Uterus (tissue), 4 donors: Measurements from ENCODE around the gene ARAF. TPM values are rescaled to one million over a fixed set of nuclear protein-coding genes. Genes with fewer than 3 reads are reported as not detected.
A peak's percentile ranks its signal among the peaks of the same experiment; 100 is the strongest.
"Not testable (repeated sequence)": the region's sequence is repeated elsewhere in the genome, so short reads cannot be mapped to it uniquely, and the experiment has no call there.

ENCODE experiments used
- DNase-seq, 2 donors: peaks; one replicate each; pipeline ENCODE4 v3.0.0-alpha.2; 2019 to 2020
- H3K27ac ChIP-seq, 2 donors: fragments of 200-600 bp; sonication (generic); 1 replicate in 1 of 2; 2 replicates in 1 of 2; pipeline ENCODE4 v1.5.1; 2016 to 2018
- H3K27me3 ChIP-seq, 2 donors: fragments of 200-600 bp; sonication (generic); one replicate each; pipeline ENCODE4 v1.5.1; 2018 to 2019; ENCODE audit warnings: control low read depth in 1 of 2
- H3K36me3 ChIP-seq, 2 donors: fragments of 200-600 bp; sonication (generic); one replicate each; pipeline ENCODE4 v1.5.1; 2019; ENCODE audit warnings: control low read depth in 1 of 2
- H3K4me1 ChIP-seq, 2 donors: fragments of 200-600 bp; sonication (generic); one replicate each; pipeline ENCODE4 v1.5.1; 2018 to 2019; ENCODE audit warnings: control low read depth in 1 of 2
- H3K4me3 ChIP-seq, 2 donors: fragments of 200-600 bp; sonication (generic); 1 replicate in 1 of 2; 2 replicates in 1 of 2; pipeline ENCODE4 v1.5.1; 2018 to 2019; ENCODE audit warnings: mild to moderate bottlenecking in 1 of 2
- H3K9me3 ChIP-seq, 2 donors: fragments of 200-600 bp; sonication (generic); one replicate each; pipeline ENCODE4 v1.5.1; 2019; ENCODE audit warnings: control low read depth in 1 of 2
- POLR2A ChIP-seq, 2 donors: fragments of 450-650 bp; IDR thresholded peaks; one replicate each; pipeline ENCODE4 v1.6.1; 2016; ENCODE audit warnings: antibody characterized with exemption in 2 of 2, mild to moderate bottlenecking in 1 of 2, moderate library complexity in 1 of 2
- intact Hi-C: fragments of 100-400 bp; cut with DNase I; formaldehyde crosslinking; loops from one replicate; pipeline ENCODE4 v1.15.1; 2023; ENCODE audit warnings: low total_unique reads
- total RNA-seq, 4 donors: library from RNA; depleted of rRNA in 3 of 4; stranded (reverse); fragments of >200 nt in 3 of 4; gene quantifications; one replicate each; pipeline versions ENCODE4 v1.1.0 to v1.2.4, GENCODE V29; 2014 to 2023
- TF ChIP-seq, protein P1 (sequence below), 4 experiments: fragments of 200-600 bp in 2 of 4; fragments of 450-650 bp in 2 of 4; sonication (generic) in 2 of 4; IDR thresholded peaks; one replicate each; pipeline ENCODE4 v1.5.1; 2016 to 2019; ENCODE audit warnings: antibody characterized with exemption in 4 of 4, mild to moderate bottlenecking in 2 of 4, moderate library complexity in 1 of 4
- donor health status: DM: yes; HTN: yes; CAD: no.

ARAF gene
- total RNA-seq, result 10 to 100 TPM in 3 of 4 donors, 1 to 10 TPM in 1; 5.6 to 65.6 (median 17.6) TPM

DNA sequence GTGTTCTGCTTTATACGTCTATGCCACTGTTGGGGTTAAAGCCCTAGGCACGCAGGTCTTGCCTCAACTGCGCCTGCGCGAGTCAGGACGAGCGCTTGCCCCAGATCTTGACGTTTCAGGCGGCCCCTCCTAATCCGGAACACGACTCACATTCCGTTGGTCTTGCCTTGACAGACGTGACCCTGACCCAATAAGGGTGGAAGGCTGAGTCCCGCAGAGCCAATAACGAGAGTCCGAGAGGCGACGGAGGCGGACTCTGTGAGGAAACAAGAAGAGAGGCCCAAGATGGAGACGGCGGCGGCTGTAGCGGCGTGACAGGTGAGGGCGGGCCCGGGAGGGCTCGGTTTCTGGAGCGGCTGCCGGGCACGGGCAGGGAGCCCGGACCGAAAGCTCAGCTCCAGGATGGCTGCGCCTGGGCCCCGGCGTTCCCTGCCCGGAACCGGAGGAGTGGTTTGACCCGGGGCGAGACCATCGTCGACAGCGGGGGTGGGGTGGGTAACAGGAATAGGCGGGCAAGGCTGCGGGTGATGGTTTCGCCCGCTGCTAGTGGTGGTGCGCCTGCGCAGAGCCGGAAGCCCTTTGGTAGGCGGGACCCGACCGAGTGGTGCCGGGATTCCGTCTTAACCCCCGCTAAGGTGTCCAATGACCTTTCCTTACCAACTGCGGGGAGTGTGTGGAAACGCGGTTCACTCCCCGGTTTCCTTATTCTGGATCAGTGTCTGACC is at the start of gene ARAF:
ARAF (plus strand) TSS at position 272 of the 725 bp plus-strand sequence. CDS start 1,763 bp downstream, outside the sequence.
- Histone ChIP-seq H3K27ac (peak within 1 kb of the TSS; percentile 92 to 95), H3K4me1 (no peaks in the 10 kb centered on the region), H3K4me3 (peak within 1 kb of the TSS; percentile 52 to 58), H3K9me3 (no peaks in the 10 kb centered on the region), H3K27me3 (no peaks in the 10 kb centered on the region), H3K36me3 (no peaks in the 10 kb centered on the region)
- TF ChIP-seq POLR2A (IDR thresholded peaks at IDR 0.05), result peak in 1 of 2 donors; percentile 67
- TF ChIP-seq, protein P1, sequence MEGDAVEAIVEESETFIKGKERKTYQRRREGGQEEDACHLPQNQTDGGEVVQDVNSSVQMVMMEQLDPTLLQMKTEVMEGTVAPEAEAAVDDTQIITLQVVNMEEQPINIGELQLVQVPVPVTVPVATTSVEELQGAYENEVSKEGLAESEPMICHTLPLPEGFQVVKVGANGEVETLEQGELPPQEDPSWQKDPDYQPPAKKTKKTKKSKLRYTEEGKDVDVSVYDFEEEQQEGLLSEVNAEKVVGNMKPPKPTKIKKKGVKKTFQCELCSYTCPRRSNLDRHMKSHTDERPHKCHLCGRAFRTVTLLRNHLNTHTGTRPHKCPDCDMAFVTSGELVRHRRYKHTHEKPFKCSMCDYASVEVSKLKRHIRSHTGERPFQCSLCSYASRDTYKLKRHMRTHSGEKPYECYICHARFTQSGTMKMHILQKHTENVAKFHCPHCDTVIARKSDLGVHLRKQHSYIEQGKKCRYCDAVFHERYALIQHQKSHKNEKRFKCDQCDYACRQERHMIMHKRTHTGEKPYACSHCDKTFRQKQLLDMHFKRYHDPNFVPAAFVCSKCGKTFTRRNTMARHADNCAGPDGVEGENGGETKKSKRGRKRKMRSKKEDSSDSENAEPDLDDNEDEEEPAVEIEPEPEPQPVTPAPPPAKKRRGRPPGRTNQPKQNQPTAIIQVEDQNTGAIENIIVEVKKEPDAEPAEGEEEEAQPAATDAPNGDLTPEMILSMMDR (IDR thresholded peaks at IDR 0.05), result peak in 1 of 4 experiments; percentile 23
- DNase-seq, result peak; percentile 96 to 98
- intact Hi-C loops, result no loop called here

DNA sequence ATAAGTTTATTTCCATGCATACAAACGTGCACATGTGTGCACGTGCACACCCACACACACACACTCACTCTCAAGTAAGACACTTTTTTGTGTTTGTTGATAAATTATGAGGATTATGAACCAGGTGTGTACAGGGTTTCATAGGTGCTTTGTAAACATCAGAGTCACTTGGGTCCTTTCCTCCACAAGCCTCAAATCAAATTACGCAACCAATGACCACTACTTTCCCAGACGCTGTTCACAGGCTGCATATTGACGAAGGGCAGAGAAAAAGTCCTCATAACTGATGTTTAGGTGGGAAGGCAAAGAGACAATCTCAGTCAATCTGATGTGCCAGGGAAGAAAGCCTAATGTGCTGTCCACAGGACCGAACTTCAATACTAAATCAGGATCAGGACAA is 48.6 kb upstream of the ARAF start:
- H3K27ac ChIP-seq, H3K4me1 ChIP-seq, H3K27me3 ChIP-seq, H3K9me3 ChIP-seq, intact Hi-C loops, H3K36me3 ChIP-seq, DNase-seq, H3K4me3 ChIP-seq: not testable (repeated sequence)

DNA sequence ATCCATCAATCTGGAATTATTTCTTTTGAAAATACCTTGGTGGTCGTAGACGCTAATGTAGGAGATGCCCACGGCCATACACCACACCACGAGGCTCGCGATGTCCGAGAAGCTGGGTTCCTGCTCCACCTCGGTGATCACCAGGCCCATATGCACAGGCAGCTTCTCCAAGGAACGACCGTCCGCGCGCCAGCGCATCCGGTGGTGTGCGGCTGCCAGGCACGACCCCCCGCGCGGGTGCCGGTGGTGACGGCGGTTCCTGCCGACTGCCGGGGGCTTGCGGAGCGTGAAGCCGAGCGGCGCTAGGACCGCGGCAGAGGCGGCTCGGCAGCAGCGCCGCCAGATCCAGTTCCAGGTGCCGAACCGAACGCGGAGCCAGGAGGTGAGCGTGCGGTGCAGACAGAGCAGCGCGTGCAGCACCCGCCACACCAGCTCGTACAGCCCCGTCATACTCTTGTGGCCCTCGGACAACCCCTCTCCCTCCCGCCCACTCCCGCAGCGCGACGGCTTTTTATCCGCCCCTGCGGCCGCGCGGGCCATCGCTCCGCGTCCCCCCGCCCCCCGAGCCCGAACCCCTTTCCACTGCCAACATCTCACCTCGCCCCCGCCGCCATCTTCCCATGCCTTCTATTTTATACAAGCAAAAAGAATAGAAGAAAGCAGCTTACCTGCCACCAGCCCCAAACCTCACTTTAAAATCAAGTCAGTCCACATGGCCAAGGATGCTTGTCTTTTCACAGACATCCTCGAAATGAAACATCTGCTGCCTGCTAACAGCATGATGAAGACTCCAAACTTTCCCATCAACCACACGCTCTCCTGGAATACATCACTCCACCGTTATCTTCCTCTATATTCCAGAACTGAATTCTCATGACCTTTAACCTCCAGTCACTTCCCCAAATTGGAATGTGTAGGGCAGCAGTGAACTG is 47.7 kb upstream of the ARAF start:
- H3K36me3 ChIP-seq, DNase-seq, intact Hi-C loops, H3K4me1 ChIP-seq, H3K9me3 ChIP-seq, H3K27me3 ChIP-seq, H3K27ac ChIP-seq: not testable (repeated sequence)
- H3K4me3 ChIP-seq, result peak overlapping the region in 1 of 2 donors; percentile 37

DNA sequence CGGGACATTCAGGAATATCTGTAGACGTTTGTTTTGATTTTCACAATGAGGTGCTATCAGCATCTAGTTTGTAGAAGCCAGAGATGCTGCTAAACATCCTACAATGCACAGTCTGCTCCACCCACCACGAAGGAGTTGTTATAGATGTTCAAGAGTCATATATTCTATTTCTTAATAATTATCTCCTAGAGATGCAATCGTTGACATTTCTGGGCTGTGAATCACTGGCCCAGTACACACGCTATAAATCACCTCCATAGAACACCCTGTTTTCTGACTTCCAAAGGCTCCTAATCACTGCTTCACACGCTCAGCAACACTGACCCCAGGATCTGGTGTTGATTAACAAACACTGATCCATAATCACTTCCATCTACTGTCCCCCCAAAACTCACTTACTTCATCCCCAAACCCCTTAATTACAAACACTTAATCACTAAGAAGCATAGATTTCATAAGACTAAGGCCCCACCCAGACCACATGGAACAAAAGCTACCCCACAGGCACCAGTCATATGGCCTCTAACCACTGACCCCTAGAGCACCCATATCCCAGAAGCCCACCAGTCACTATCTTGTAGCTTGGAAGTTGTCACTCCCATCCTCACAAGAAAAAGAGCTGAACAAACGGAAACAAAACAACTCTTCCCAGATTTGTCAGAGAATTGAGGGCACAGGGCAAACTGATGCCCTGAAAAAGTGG is 46.3 kb upstream of the ARAF start:
- Histone ChIP-seq H3K27me3 (no peaks in the 10 kb centered on the region), H3K27ac (no peak overlapping the region), H3K9me3 (no peaks in the 10 kb centered on the region), H3K4me1 (no peaks in the 10 kb centered on the region), H3K4me3 (no peak overlapping the region), H3K36me3 (no peaks in the 10 kb centered on the region)
- intact Hi-C loops, result no loop called here
- no peak for TF ChIP-seq POLR2A (IDR thresholded peaks at IDR 0.05)
- TF ChIP-seq, protein P1 (IDR thresholded peaks at IDR 0.05), result no peak
- DNase-seq, result no peak

DNA sequence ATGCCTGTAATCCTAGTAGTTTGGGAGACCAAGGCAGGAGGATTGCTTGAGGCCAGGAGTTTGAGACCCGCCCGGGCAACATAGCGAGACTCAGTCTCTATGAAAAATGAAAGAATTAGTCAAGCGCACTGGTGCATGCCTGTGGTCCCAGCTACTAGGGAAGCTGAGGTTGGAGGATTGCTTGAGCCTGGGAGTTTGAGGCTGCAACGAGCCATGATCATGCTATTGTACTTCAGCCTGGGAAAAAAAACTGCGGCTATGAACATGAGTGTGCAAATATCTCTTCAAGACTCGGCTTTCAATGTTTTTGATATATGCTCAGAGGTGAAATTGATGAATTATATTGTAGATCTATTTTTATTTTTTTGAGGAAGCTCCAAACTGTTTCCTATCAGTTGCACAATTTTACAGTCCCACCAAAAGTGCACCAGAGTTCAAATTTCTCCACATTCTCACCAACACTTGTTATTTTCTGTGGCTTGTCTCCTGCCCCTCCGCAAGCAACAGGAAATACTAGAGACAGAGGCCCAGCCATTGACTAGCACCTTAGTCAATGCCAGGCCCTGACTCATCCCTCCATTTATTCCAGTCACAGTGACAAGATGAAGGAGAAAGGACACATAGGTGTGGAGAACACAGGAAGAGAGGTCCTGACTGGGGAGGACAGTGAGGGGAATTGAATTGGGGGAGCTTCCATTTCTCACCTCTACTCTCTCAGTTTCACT is 44.9 kb upstream of the ARAF start:
- no peaks in the 10 kb centered on the region for H3K36me3 ChIP-seq
- no peaks in the 10 kb centered on the region for H3K9me3 ChIP-seq
- H3K27me3 ChIP-seq, result no peaks in the 10 kb centered on the region
- TF ChIP-seq, protein P1 (IDR thresholded peaks at IDR 0.05), result no peak
- TF ChIP-seq POLR2A (IDR thresholded peaks at IDR 0.05), result no peak
- H3K27ac ChIP-seq, result no peak overlapping the region
- H3K4me3 ChIP-seq, result no peak overlapping the region
- DNase-seq, result no peak
- intact Hi-C loops, result no loop called here
- no peaks in the 10 kb centered on the region for H3K4me1 ChIP-seq
